GM21515 (cell line): ENCODE measurements around the gene GLRX5.

ENCODE experiments used
- ATAC-seq: cut with Tn5 transposase; IDR thresholded peaks from one replicate; pipeline ENCODE4 v1.9.1; 2021; ENCODE audit not compliant: unreplicated experiment

The GLRX5 gene

GRCh38 chr14:95515596-95516552 is 19.0 kb upstream of the GLRX5 start:
- peak; percentile 83 for ATAC-seq

DNA sequence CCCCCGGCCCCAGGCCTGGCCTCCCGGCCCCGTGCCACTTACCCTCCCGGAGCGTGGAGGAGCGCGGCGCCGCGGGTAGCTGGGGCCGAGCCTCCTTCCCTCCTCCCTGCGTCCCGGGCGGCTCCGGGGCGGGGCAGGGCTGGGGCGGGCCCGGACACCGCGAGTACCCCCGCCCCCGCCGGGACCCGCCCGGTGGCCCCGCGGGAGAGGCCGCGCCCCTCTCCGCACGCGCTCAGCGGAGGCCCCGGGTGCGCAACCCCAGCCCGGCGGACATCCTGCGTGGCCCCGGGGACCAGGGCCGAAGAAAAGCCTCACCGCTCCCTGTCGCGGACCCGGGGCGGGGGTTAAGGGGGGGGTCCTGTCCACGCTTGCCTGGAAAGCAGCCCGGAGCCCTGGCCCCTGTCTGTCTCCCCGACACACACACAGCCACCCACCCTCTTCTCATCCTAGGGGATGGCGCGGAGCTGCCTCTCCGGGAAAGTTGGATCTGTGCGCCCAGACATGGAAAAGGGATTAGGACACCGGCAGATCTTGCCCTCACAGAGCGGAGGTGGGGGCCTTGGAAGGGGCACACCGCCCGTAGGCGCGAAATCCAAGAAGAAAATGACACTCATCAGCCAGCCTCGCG is 18.2 kb upstream of the GLRX5 start, which contains the start of gene SYNE3:
TSS of gene SYNE3 (minus strand) at position 97 of the 628 bp plus-strand sequence. CDS start 40,829 bp downstream, outside the sequence.
- ATAC-seq = peak; percentile 40

- no peak for ATAC-seq
These were observed 16.7 kb upstream of the GLRX5 start for GRCh38 chr14:95518045-95518751.

- ATAC-seq = no peak
These were observed 15.2 kb upstream of the GLRX5 start for GRCh38 chr14:95519699-95520098.

DNA sequence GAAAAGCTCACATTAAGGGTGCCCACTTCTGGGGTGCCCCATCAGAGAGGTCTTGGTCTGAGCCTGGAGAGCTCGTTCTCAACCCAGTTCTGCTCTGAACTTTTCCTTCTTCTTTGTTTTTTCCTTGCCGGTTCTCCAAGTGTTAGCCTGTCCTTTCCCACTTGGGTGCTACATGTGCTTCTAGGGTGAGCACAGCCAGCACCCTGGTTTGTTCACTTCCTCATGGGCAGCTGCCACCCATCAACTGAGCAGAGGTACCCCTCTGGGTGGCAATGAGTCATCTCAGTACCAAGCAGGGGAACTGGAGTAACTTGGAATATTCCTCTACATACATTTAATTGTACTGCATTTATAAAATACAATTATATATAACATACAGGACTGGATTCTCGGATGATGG is 14.5 kb upstream of the GLRX5 start:
- ATAC-seq = no peak

DNA sequence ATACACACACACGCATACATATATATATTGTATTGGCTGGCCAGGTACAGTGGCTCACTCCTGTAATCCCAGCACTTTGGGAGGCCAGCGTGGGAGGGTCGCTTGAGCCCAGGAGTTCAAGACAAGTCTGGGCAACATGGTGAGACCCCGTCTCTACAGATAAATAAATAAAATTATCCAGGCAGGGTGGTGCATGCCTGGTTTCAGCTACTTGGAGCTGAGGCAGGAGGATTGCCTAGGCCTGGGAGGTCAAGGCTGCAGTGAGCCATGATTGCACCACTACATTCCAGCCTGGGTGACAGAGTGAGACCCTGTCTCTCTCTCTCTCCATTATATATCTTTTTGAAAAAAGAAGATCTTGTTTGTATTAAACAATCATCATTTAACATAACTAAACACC is 13.8 kb upstream of the GLRX5 start:
- no peak for ATAC-seq

- no peak for ATAC-seq
These were observed 12.7 kb upstream of the GLRX5 start for GRCh38 chr14:95522116-95522515.

- no peak for ATAC-seq
These were observed 12.3 kb upstream of the GLRX5 start for GRCh38 chr14:95522556-95522955.

GRCh38 chr14:95523051-95523814 is 11.6 kb upstream of the GLRX5 start:
- no peak for ATAC-seq

DNA sequence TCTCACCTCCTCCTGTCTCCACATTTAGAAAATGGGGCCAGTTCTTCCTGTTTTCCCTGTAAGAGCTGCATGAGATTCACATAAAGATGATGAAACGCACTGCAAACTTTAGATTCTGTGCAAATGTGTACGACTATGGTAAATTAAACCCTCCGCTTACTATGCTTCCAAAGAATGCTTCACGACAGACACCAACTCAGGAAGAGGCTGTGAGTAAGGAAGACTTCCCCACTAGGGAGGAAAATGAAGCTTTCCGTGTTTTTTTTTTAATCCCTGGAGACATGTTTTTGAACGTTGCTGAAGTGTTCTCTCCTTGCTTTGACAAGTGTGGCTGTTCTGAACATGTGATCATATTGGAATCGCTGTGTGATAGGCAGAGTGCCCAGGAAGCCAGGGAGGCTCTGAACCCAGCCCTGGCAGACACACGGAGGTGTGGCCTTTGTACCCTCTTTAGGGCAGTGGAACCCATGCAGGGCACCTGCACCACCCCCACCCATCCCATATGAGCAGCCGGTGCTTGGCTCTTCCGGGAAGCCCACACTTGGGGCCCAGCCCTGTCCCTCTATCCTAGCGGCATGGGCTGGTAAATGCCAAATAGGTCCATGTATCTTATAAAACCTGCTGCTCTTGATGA is 10.9 kb upstream of the GLRX5 start:
- ATAC-seq = no peak

DNA sequence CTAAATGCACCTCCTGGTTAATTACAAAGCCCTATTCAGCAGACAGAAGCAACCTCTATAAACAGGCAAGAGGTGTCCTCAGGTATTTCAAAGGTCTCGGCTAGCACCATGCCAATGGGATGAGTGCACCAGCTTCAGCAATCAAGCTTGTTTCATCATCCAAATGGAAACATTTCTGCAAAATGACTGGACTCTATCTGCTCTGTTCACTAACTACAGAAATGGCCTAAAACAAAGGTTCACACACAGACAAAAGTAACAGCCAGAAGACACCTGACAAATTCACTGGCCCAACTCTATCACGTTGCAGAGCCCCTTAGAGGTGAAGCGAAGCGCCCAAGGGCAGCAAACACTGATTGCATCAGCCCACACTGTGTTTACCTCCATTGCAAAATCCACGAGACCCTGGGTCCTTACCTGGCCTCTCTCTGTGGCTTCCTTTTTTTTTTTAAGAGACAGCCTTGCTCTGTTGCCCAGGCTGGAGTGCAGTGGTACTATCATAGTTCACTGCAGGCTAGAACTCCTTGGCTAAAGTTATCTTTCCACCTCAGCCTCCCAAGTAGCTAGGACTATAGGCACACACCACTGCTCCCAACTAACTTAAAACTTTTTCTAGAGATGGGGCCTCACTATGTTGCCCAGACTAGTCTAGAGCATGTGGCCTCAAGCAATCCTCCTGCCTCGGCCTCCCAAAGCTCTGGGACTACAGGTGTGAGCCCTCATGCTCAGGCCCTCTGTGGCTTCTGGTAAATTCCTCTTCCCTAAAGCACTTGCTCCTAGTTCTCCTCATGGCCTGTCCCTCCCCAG is 9.9 kb upstream of the GLRX5 start:
- no peak for ATAC-seq

DNA sequence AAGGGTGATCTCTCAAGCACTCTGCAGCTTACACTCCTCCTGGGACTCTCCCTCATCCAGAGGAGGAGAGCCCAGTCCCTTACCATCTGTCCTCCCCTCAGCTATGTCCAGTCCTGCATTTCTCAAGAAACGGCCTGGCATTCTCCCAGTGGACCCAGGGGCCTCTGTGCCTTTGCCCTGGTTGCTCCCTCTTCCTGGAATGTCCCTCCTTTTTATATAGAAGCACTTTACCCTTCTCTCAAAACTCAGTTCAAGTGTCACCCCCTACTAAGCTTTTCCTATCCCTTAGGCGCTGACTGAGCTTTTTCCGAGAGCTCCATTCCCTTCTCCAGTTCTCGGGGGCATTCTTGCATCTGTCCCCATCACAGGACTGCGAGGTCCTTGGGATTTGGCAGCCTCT is 8.9 kb upstream of the GLRX5 start:
- ATAC-seq = no peak

GRCh38 chr14:95526483-95527386 is 8.1 kb upstream of the GLRX5 start:
- no peak for ATAC-seq

DNA sequence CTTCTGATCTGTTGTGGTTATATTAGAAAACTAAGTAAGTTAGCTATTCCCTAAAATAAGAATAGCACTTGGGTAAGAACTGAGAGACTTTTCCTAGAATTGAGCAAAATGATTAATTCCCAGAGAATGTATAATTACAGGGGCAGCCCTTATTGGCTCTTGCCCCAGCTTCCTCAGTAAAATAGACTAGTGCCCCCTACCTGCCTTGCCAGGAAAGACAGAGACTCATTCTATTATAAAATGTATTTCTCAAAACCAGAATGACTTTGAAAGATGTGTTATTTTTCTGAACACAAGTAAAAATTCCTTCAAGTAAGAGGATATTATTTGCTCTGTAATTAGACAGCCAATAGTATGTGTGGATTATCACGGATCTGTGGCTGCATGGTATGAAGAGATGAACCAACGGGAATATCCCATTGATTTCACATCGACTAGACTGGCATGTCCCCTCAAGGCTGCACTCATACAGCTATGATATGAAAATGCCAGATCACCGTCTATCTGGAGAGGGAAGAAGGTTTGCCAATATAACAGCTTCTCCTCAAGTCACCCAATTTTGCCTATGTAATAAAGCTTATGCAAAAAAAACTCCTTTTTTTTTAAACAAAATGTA is 7.4 kb upstream of the GLRX5 start:
- no peak for ATAC-seq

DNA sequence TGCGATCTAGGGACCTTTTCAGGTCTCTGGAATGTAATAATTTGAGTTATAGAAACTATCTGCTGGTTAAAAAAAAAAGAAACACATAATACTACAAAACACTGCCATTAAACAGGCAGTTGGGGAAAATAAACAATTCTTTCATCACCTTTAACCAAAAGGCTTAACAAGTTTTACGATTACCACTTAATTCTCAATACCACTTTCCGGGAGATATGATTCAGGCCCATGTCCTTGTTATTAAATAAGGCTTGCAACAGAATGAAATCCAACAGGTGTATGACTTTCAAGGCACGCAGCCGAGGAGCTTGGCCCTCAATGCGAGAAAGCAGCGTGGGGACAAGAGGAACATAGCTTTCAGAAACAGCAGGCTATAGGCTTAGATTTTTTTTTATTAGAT is 5.6 kb upstream of the GLRX5 start:
- ATAC-seq = no peak

DNA sequence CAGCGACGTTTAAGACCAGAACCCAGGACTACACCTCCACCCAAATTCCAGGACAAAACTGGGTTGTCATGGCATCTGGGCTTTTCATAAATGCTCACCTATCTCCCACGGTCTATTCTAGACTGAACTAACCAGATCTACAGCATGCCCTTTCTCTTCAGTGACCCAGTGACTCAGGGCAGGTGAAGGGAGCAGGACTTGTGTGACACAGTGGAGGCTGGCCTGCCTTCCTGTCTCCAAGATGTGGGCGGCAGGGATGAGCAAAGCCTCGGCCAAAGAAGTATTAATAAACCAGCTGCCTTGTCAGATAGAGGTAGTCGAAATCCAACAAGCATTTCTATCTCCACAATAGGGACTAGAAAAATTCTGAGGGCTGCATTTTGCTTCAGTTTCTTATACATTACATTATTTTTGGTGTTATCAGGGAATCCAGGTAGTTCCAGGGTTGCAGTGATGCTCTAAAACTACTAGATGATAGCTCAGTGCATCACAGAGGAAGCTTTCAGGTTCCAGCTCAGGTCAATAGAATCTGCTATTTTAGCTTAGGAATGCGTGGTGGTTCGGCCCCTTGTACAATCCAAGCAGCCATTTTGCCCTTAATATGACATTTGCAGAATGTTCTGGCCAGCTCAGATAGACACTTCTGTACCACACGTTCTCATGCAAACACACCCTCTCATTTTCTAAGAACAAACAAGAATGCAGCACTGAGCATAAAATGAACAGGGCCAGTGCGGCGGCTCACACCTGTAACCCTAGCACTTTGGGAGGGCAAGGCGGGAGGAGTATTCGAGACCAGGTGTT is 4.2 kb upstream of the GLRX5 start:
- ATAC-seq = no peak

DNA sequence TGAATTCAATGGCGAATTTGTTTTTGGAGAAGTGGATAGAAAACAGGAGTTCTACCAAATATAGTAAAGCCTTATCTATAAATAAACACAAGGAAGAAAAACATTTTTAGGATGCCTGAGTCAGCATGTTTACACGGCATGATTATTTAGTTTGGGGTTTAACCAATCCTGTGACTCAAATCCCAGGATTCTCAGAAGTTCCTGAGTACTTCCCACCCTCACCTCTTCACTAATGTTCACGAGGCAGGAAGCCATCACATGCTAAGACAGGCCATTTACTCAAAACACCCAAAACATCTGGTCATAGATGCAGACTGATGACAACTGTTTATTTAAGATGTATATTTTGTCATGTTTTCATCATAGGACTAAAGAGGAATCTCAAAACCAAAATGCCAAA is 3.4 kb upstream of the GLRX5 start:
- ATAC-seq = no peak
